ENCODE results near the gene PNP.

Gene PNP

GRCh38 chr14:20486684-20487395 lies 17.6 kb downstream of the PNP start:
- H3K4me1 ChIP-seq (ENCODE audit: control insufficient read depth in 1 of 2, insufficient read depth in 1 of 2, low read depth in 1 of 2, low read length in 1 of 2) = peaks cover 34 to 42% of the 10 kb centered on the region in 2 experiments

GRCh38 chr14:20487396-20487725 lies 18.2 kb downstream of the PNP start:
- Histone ChIP-seq H3K9me3 (no peaks in the 10 kb centered on the region), H3K4me3 (ENCODE audit: low read depth in 1 of 2, low read length in 1 of 2) (no peak overlapping the region), H3K27ac (peak overlapping the region; percentile 47), H3K4me1 (ENCODE audit: control insufficient read depth in 1 of 2, insufficient read depth in 1 of 2, low read depth in 1 of 2, low read length in 1 of 2) (peaks cover 34 to 42% of the 10 kb centered on the region in 2 experiments), H3K27me3 (no peaks in the 10 kb centered on the region), H3K36me3 (no peaks in the 10 kb centered on the region)
- no peak for TF ChIP-seq CTCF (IDR thresholded peaks at IDR 0.05)

More at GRCh38 chr14:20486684-20487395, 17.6 kb downstream of the PNP start:
- H3K9me3 ChIP-seq = no peaks in the 10 kb centered on the region
- no peak overlapping the region for H3K4me3 ChIP-seq (ENCODE audit: low read depth in 1 of 2, low read length in 1 of 2)
- H3K27ac ChIP-seq = peak overlapping the region; percentile 47
- no peaks in the 10 kb centered on the region for H3K27me3 ChIP-seq
- TF ChIP-seq CTCF (IDR thresholded peaks at IDR 0.05) = no peak
- no peaks in the 10 kb centered on the region for H3K36me3 ChIP-seq

- Histone ChIP-seq H3K4me1 (ENCODE audit: control insufficient read depth in 1 of 2, insufficient read depth in 1 of 2, low read depth in 1 of 2, low read length in 1 of 2) (peaks cover 46 to 52% of the 10 kb centered on the region in 2 experiments), H3K9me3 (no peaks in the 10 kb centered on the region), H3K27me3 (no peaks in the 10 kb centered on the region), H3K4me3 (ENCODE audit: low read depth in 1 of 2, low read length in 1 of 2) (no peak overlapping the region), H3K36me3 (no peaks in the 10 kb centered on the region), H3K27ac (peak overlapping the region; percentile 68)
- no peak for TF ChIP-seq CTCF (IDR thresholded peaks at IDR 0.05)
Observed at GRCh38 chr14:20489093-20489994, 20.1 kb downstream of the PNP start.

GRCh38 chr14:20490563-20490962 lies 21.4 kb downstream of the PNP start:
- no peak for TF ChIP-seq CTCF (IDR thresholded peaks at IDR 0.05)
- Histone ChIP-seq H3K9me3 (no peaks in the 10 kb centered on the region), H3K4me1 (ENCODE audit: control insufficient read depth in 1 of 2, insufficient read depth in 1 of 2, low read depth in 1 of 2, low read length in 1 of 2) (peaks cover 49 to 57% of the 10 kb centered on the region in 2 experiments), H3K4me3 (ENCODE audit: low read depth in 1 of 2, low read length in 1 of 2) (no peak overlapping the region), H3K27ac (peak overlapping the region; percentile 68), H3K36me3 (no peaks in the 10 kb centered on the region), H3K27me3 (no peaks in the 10 kb centered on the region)

- no peaks in the 10 kb centered on the region for H3K36me3 ChIP-seq
- H3K27me3 ChIP-seq = no peaks in the 10 kb centered on the region
- no peak for TF ChIP-seq CTCF (IDR thresholded peaks at IDR 0.05)
- peaks cover 37 to 50% of the 10 kb centered on the region in 2 experiments for H3K4me1 ChIP-seq (ENCODE audit: control insufficient read depth in 1 of 2, insufficient read depth in 1 of 2, low read depth in 1 of 2, low read length in 1 of 2)
- no peak overlapping the region for H3K27ac ChIP-seq
- no peaks in the 10 kb centered on the region for H3K9me3 ChIP-seq
- no peak overlapping the region for H3K4me3 ChIP-seq (ENCODE audit: low read depth in 1 of 2, low read length in 1 of 2)
Observed at GRCh38 chr14:20492486-20492885, 23.3 kb downstream of the PNP start.
